Measurements from ENCODE around the gene RABGAP1L. TPM values are rescaled to one million over a fixed set of nuclear protein-coding genes. Genes with fewer than 3 reads are reported as not detected.

RABGAP1L gene
- total RNA-seq, 3 donors from 2014 or later = 46.1 to 74.7 (median 59.2) TPM

DNA sequence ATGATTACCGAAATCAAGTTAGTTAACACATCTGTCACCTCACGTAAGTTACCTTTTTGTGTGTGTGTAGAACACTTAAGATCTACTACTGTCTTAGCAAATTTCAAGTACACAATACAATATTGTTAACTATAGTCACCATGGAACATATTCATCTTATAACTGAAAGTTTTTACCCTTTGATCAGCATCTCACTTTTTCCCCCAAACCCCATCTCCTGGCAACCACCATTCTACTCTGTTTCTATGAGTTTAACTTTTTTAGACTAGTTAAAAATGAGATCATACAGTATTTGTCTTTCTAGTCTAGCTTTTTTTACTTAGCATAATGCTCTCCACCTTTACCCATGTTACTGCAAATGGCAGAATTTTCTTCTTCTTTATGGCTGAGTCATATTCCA is 124.7 kb downstream of the RABGAP1L start:
- Histone ChIP-seq H3K9me3 (no peaks in the 10 kb centered on the region), H3K4me3 (no peak overlapping the region), H3K36me3 (ENCODE audit: low read depth) (no peaks in the 10 kb centered on the region), H3K4me1 (ENCODE audit: low read depth) (no peaks in the 10 kb centered on the region)
- TF ChIP-seq, protein P1, sequence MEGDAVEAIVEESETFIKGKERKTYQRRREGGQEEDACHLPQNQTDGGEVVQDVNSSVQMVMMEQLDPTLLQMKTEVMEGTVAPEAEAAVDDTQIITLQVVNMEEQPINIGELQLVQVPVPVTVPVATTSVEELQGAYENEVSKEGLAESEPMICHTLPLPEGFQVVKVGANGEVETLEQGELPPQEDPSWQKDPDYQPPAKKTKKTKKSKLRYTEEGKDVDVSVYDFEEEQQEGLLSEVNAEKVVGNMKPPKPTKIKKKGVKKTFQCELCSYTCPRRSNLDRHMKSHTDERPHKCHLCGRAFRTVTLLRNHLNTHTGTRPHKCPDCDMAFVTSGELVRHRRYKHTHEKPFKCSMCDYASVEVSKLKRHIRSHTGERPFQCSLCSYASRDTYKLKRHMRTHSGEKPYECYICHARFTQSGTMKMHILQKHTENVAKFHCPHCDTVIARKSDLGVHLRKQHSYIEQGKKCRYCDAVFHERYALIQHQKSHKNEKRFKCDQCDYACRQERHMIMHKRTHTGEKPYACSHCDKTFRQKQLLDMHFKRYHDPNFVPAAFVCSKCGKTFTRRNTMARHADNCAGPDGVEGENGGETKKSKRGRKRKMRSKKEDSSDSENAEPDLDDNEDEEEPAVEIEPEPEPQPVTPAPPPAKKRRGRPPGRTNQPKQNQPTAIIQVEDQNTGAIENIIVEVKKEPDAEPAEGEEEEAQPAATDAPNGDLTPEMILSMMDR (IDR thresholded peaks at IDR 0.05) = no peak
- ATAC-seq (no peak), DNase-seq (no peak)
- intact Hi-C loops (cut with DNase I, micrococcal nuclease) = no loop called here

DNA sequence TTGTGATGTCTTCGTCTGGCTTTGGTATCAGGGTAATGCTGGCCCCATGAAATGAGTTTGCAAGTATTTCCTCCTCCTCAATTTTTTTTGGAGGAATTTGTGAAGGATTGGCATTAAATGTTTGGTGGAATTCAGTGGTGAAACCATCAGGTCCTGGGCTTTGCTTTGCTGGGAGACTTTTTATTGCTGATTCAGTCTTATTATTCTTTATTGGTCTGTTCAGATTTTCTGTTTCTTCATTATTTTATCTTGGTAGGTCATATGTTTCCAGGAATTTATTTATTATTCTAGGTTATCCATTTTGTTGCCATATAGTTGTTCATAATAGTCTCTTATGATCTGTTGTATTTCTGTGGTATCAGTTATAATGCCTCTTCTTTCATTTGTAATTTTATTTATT is 126.7 kb downstream of the RABGAP1L start:
- intact Hi-C loops (cut with DNase I, micrococcal nuclease) = no loop called here
- H3K36me3 ChIP-seq (ENCODE audit: low read depth) = no peaks in the 10 kb centered on the region
- ATAC-seq (no peak), DNase-seq (no peak)
- no peaks in the 10 kb centered on the region for H3K4me1 ChIP-seq (ENCODE audit: low read depth)
- TF ChIP-seq, protein P1 (IDR thresholded peaks at IDR 0.05) = no peak
- H3K9me3 ChIP-seq = peaks cover 7% of the 10 kb centered on the region
- H3K4me3 ChIP-seq = no peak overlapping the region

DNA sequence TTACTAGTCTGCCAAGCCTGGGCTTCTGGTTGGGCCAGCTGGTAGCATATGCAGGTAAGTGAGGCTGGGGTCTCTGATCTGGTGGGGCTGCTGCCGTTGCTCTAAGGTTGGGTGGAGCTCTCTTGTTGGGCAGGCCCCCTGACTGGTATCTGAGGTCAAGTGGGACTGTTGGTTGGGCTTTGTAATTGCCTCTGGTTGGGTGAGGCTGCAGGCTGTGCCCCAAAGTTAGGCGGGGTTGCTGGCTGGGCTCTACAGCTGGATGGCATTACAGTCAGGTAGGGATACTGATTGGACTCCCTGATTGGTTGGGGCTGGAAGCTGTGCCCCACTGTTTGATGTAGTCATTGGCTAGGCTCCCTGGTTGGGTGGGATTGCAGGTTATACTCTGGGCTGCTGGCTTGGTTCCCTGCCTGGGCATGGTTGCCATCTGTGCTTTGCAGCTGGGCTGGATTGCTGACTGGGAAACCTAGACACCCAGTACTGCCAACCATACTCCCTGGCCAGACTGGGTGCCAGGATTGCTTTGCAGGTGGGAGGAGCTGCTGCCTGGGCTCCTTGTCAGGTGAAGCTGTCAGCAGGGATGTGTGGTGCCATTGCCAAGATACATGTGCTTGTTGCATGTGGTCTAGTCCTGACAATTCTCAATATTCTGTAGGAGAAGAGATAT is 130.5 kb downstream of the RABGAP1L start:
- intact Hi-C loops (cut with DNase I, micrococcal nuclease) = no loop called here
- no peaks in the 10 kb centered on the region for H3K36me3 ChIP-seq (ENCODE audit: low read depth)
- H3K4me3 ChIP-seq = no peak overlapping the region
- no peak for ATAC-seq
- DNase-seq = no peak
- TF ChIP-seq, protein P1 (IDR thresholded peaks at IDR 0.05) = no peak
- no peaks in the 10 kb centered on the region for H3K4me1 ChIP-seq (ENCODE audit: low read depth)
- peaks cover 8% of the 10 kb centered on the region for H3K9me3 ChIP-seq

DNA sequence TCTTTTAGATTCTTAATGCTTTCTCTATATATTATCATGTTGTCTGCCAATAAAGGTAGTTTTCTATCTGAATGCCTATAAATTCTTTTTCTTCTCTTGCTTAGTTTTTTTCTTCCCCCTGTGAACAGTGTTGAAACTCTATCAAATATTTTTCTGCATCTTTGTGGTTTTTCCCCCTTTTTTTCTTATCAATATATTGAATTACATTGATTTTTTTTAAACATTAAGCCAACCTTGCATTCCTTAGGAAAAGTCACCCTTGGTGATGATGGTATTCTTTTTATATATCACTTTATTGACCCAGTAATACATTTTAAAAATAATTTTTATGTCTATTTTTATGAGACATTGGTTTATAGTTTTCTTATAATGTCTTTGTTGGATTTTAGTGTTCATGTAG is 131.7 kb downstream of the RABGAP1L start:
- no peaks in the 10 kb centered on the region for H3K36me3 ChIP-seq (ENCODE audit: low read depth)
- no peak for ATAC-seq
- DNase-seq = no peak
- H3K9me3 ChIP-seq = peaks cover 8% of the 10 kb centered on the region
- TF ChIP-seq, protein P1 (IDR thresholded peaks at IDR 0.05) = no peak
- intact Hi-C loops (cut with DNase I, micrococcal nuclease) = no loop called here
- no peaks in the 10 kb centered on the region for H3K4me1 ChIP-seq (ENCODE audit: low read depth)
- H3K4me3 ChIP-seq = no peak overlapping the region

DNA sequence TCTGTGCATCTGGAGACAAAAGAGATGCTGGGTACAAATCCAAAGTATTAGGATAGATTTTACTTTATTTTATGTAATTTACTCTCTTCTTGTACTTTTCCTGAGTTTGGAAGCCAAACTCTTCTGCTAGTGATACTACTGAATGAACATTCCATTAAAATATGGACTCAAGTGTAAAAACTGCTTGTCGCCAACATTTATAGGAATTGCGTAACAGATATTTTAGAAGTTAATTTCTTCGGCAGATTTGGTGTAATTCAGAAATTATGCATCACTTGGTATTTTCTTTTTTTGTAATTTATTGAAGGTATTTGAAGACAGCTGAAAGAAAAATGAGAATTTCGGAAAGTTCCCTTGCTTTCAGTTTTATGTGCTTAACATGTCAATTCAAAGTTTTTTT is 137.0 kb downstream of the RABGAP1L start:
- no peak for ATAC-seq
- Histone ChIP-seq H3K4me1 (ENCODE audit: low read depth) (no peaks in the 10 kb centered on the region), H3K9me3 (peaks cover 10% of the 10 kb centered on the region), H3K36me3 (ENCODE audit: low read depth) (no peaks in the 10 kb centered on the region), H3K4me3 (no peak overlapping the region)
- intact Hi-C loops (cut with DNase I, micrococcal nuclease) = no loop called here
- TF ChIP-seq, protein P1 (IDR thresholded peaks at IDR 0.05) = no peak
- no peak for DNase-seq

DNA sequence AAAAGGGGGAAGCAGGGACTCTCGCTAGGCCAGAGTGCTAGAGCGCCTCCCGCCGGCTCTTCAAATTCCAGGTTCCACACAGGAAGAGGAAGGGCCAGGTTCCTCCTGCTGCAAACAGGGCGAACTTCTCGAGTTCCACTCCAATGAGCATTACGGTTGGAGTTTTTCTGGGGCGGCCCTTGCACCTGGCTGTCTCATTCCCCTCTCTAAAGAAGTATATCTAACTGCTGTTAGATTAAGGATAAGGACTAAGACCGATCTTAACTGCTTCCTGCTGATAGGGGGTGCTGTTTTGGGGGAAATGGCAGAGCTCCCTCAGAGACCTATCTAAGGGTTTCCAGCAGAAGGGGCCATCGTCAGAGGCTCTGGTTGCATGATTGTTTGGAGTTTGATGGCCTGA is 138.0 kb downstream of the RABGAP1L start:
- intact Hi-C loops (cut with DNase I, micrococcal nuclease) = no loop called here
- TF ChIP-seq, protein P1 (IDR thresholded peaks at IDR 0.05) = no peak

More for the DNA sequence above, 138.0 kb downstream of the RABGAP1L start:
- Histone ChIP-seq H3K4me3 (no peak overlapping the region), H3K4me1 (ENCODE audit: low read depth) (no peaks in the 10 kb centered on the region), H3K36me3 (ENCODE audit: low read depth) (no peaks in the 10 kb centered on the region), H3K9me3 (peaks cover 12% of the 10 kb centered on the region)
- no peak for DNase-seq
- no peak for ATAC-seq

All from mucosa of descending colon (tissue), 3 donors.